ENCODE results near the gene CFAP100.

DNA sequence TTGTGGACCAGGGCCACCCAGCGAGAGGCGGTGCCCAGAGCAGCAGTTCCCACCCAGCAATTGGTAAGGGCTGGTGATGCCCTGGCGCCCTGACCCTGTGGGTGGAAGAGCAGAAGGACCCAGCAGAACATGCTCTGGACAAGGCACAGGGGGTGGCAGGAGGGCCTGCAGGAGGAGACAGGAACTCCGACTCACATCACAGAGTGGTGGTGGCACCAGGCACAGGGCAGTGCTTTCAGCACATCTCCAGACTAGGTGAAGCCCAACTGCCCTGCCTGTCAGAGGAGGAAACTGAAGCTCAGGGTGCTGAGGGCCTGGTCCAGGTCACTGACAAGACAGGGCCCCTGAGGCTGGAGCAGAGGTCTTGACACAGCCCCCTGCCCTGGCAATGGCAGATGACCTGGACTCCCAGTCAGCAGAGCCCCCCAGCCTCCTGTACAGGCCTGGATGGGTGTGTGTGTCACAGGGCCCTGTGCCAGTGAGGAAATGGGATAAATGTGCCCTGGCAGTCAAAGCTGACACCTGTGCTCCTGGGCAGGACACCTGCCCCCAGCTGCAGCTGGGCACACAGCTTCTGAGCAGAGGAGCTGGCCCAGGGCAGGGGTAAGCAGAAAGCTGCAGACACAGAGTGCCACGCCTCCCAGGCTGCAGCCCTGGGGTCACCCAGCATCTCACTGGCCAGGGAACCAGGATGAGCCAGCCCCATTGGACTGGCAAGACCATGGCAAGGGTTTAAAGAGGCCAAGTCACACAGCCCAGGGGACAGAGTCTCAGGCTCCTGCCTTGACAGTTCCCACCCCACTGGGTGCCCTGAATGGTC is 48.9 kb upstream of the CFAP100 start:
- TF ChIP-seq, protein P1, sequence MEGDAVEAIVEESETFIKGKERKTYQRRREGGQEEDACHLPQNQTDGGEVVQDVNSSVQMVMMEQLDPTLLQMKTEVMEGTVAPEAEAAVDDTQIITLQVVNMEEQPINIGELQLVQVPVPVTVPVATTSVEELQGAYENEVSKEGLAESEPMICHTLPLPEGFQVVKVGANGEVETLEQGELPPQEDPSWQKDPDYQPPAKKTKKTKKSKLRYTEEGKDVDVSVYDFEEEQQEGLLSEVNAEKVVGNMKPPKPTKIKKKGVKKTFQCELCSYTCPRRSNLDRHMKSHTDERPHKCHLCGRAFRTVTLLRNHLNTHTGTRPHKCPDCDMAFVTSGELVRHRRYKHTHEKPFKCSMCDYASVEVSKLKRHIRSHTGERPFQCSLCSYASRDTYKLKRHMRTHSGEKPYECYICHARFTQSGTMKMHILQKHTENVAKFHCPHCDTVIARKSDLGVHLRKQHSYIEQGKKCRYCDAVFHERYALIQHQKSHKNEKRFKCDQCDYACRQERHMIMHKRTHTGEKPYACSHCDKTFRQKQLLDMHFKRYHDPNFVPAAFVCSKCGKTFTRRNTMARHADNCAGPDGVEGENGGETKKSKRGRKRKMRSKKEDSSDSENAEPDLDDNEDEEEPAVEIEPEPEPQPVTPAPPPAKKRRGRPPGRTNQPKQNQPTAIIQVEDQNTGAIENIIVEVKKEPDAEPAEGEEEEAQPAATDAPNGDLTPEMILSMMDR (conservative IDR thresholded peaks at IDR 0.05 in 1 of 2, IDR thresholded peaks at IDR 0.05 in 1 of 2; ENCODE audit: extremely low read depth in 1 of 2, insufficient read depth in 1 of 2, low read depth in 1 of 2, low read length in 2 of 2), result no peak
- TF ChIP-seq EZH2 (IDR thresholded peaks at IDR 0.05; ENCODE audit: borderline replicate concordance, low read length), result no peak
